Measurements from ENCODE around the gene HTR6. TPM values are rescaled to one million over a fixed set of nuclear protein-coding genes. Genes with fewer than 3 reads are reported as not detected.

Gene HTR6
- total RNA-seq, 1 donor from 2014 or later, result not detected

- no peak overlapping the region for H3K27ac ChIP-seq
- intact Hi-C loops (cut with DNase I), result no loop called here
- H3K4me3 ChIP-seq, result no peak overlapping the region
- H3K36me3 ChIP-seq, result peaks cover 9 to 30% of the 10 kb centered on the region in 2 donors
- H3K9me3 ChIP-seq, result no peaks in the 10 kb centered on the region
- no peak for DNase-seq (ENCODE audit: low spot score in 2 of 2)
- no peaks in the 10 kb centered on the region for H3K27me3 ChIP-seq
- TF ChIP-seq CTCF (IDR thresholded peaks at IDR 0.05), result no peak
- peaks cover 2 to 18% of the 10 kb centered on the region in 2 donors for H3K4me1 ChIP-seq
Observed at GRCh38 chr1:19655718-19656080, 9.0 kb upstream of the HTR6 start.

GRCh38 chr1:19656134-19656779 is 8.4 kb upstream of the HTR6 start:
- intact Hi-C loops (cut with DNase I), result no loop called here
- H3K4me3 ChIP-seq, result no peak overlapping the region
- H3K4me1 ChIP-seq, result peaks cover 0 to 12% of the 10 kb centered on the region in 2 donors
- peaks cover 9 to 30% of the 10 kb centered on the region in 2 donors for H3K36me3 ChIP-seq
- DNase-seq (ENCODE audit: low spot score in 2 of 2), result no peak
- no peak overlapping the region for H3K27ac ChIP-seq
- no peak for TF ChIP-seq CTCF (IDR thresholded peaks at IDR 0.05)
- no peaks in the 10 kb centered on the region for H3K27me3 ChIP-seq
- no peaks in the 10 kb centered on the region for H3K9me3 ChIP-seq

- Histone ChIP-seq H3K4me3 (no peak overlapping the region), H3K27me3 (no peaks in the 10 kb centered on the region), H3K9me3 (no peaks in the 10 kb centered on the region), H3K36me3 (peaks cover 9 to 30% of the 10 kb centered on the region in 2 donors), H3K4me1 (peaks cover 0 to 5% of the 10 kb centered on the region in 2 donors), H3K27ac (no peak overlapping the region)
- no peak for TF ChIP-seq CTCF (IDR thresholded peaks at IDR 0.05)
- intact Hi-C loops (cut with DNase I), result no loop called here
- no peak for DNase-seq (ENCODE audit: low spot score in 2 of 2)
Observed at GRCh38 chr1:19656780-19657466, 7.8 kb upstream of the HTR6 start.

- Histone ChIP-seq H3K4me3 (no peak overlapping the region), H3K4me1 (peaks cover 0 to 3% of the 10 kb centered on the region in 2 donors), H3K9me3 (no peaks in the 10 kb centered on the region), H3K27ac (no peak overlapping the region), H3K36me3 (peaks cover 9 to 30% of the 10 kb centered on the region in 2 donors), H3K27me3 (no peaks in the 10 kb centered on the region)
- intact Hi-C loops (cut with DNase I), result no loop called here
- TF ChIP-seq CTCF (IDR thresholded peaks at IDR 0.05), result no peak
- no peak for DNase-seq (ENCODE audit: low spot score in 2 of 2)
Observed at GRCh38 chr1:19657511-19657910, 7.2 kb upstream of the HTR6 start.

GRCh38 chr1:19658186-19658585 is 6.5 kb upstream of the HTR6 start:
- Histone ChIP-seq H3K4me1 (peaks cover 0 to 3% of the 10 kb centered on the region in 2 donors), H3K27me3 (no peaks in the 10 kb centered on the region), H3K9me3 (no peaks in the 10 kb centered on the region), H3K27ac (no peak overlapping the region), H3K4me3 (no peak overlapping the region), H3K36me3 (peaks cover 9 to 30% of the 10 kb centered on the region in 2 donors)
- intact Hi-C loops (cut with DNase I), result no loop called here
- no peak for DNase-seq (ENCODE audit: low spot score in 2 of 2)
- no peak for TF ChIP-seq CTCF (IDR thresholded peaks at IDR 0.05)

Data from ascending aorta (tissue), 2 donors.